GM23248 (cell line): ENCODE results near the gene TRIP12. TPM values are rescaled to one million over a fixed set of nuclear protein-coding genes. Genes with fewer than 3 reads are reported as not detected.
"Not testable (repeated sequence)": the region's sequence is repeated elsewhere in the genome, so short reads cannot be mapped to it uniquely, and the experiment has no call there.

Experiments
- DNase-seq: peaks from one replicate; pipeline ENCODE4 v3.0.0-alpha.2; 2015
- H2AFZ ChIP-seq: fragments of 200-600 bp; sonication (generic); 2 replicates; pipeline ENCODE4 v1.6.1; 2016; ENCODE audit warnings: antibody characterized with exemption
- H3F3A ChIP-seq: fragments of 200-600 bp; sonication (generic); 2 replicates; pipeline ENCODE4 v1.6.1; 2016; ENCODE audit warnings: mild to moderate bottlenecking, antibody characterized with exemption, mixed run types; ENCODE audit not compliant: insufficient read depth
- H3K27ac ChIP-seq: fragments of 200-600 bp; sonication (generic); 2 replicates; pipeline ENCODE4 v1.5.1; 2016; ENCODE audit warnings: mild to moderate bottlenecking
- H3K27me3 ChIP-seq: fragments of 200-600 bp; sonication (generic); replicated peaks from 2 replicates; pipeline ENCODE4 v1.6.1; 2016; ENCODE audit warnings: mild to moderate bottlenecking; ENCODE audit not compliant: insufficient read depth
- H3K36me3 ChIP-seq: fragments of 200-600 bp; sonication (generic); 2 replicates; pipeline ENCODE4 v1.6.1; 2016; ENCODE audit warnings: low read depth, mild to moderate bottlenecking
- H3K4me1 ChIP-seq: fragments of 200-600 bp; sonication (generic); 2 replicates; pipeline ENCODE4 v1.6.1; 2016; ENCODE audit warnings: mild to moderate bottlenecking; ENCODE audit not compliant: insufficient read depth
- H3K4me2 ChIP-seq: fragments of 200-600 bp; sonication (generic); one replicate; pipeline ENCODE4 v1.6.1; 2016; ENCODE audit warnings: mild to moderate bottlenecking; ENCODE audit not compliant: unreplicated experiment
- H3K4me3 ChIP-seq: fragments of 200-600 bp; sonication (generic); 2 replicates; pipeline ENCODE4 v1.5.1; 2016; ENCODE audit warnings: mild to moderate bottlenecking
- H3K79me2 ChIP-seq: fragments of 200-600 bp; sonication (generic); 2 replicates; pipeline ENCODE4 v1.6.1; 2016; ENCODE audit warnings: mild to moderate bottlenecking; ENCODE audit not compliant: insufficient read depth
- H3K9ac ChIP-seq: fragments of 200-600 bp; sonication (generic); 2 replicates; pipeline ENCODE4 v1.6.1; 2016; ENCODE audit warnings: mild to moderate bottlenecking
- H3K9me2 ChIP-seq: fragments of 200-600 bp; sonication (generic); 2 replicates; pipeline ENCODE4 v1.6.1; 2016; ENCODE audit warnings: mixed run types, mild to moderate bottlenecking, moderate library complexity; ENCODE audit not compliant: insufficient read depth
- H3K9me3 ChIP-seq: fragments of 200-600 bp; sonication (generic); one replicate; pipeline ENCODE4 v1.6.1; 2017; ENCODE audit warnings: low read depth
- H4K20me1 ChIP-seq: fragments of 200-600 bp; sonication (generic); 2 replicates; pipeline ENCODE4 v1.6.0; 2016; ENCODE audit not compliant: insufficient read depth
- EZH2 ChIP-seq: fragments of 200-600 bp; sonication (generic); IDR thresholded peaks from 2 replicates; pipeline ENCODE4 v1.6.1; 2018; ENCODE audit warnings: antibody characterized with exemption, mild to moderate bottlenecking; ENCODE audit not compliant: insufficient read depth, poor library complexity, severe bottlenecking
- EZH2phosphoT487 ChIP-seq: fragments of 200-600 bp; sonication (generic); IDR thresholded peaks from 2 replicates; pipeline ENCODE4 v1.6.1; 2018; ENCODE audit warnings: antibody characterized with exemption, moderate library complexity, mild to moderate bottlenecking, low read depth; ENCODE audit not compliant: insufficient read depth
- WGBS, 2 experiments: methylation state at CpG; one replicate each; pipeline ENCODE4 v1.1.6; 2015 to 2017; ENCODE audit warnings: low lambda C conversion rate in 2 of 2, low coverage in 1 of 2; ENCODE audit errors: missing lambda C conversion rate in 2 of 2; 5-methylcytosine and 5-hydroxymethylcytosine counted together
- in situ Hi-C: fragments of 300-500 bp; cut with MboI; formaldehyde crosslinking; loops from 2 replicates; pipeline ENCODE4 v1.15.0; 2020
- polyA plus RNA-seq: library from polyadenylated mRNA; unstranded; fragments of >200 nt; fragmentation: Nextera tagmentation; extraction: Ambion mirVana; gene quantifications from 2 replicates; pipeline ENCODE4 v1.2.1, GENCODE V29; 2016
- total RNA-seq: library from RNA; depleted of rRNA; stranded (reverse); fragments of >200 nt; shearing (Covaris generic); gene quantifications from 2 replicates; pipeline ENCODE4 v1.2.3, GENCODE V29; 2014

Gene TRIP12
- total and polyA plus RNA-seq, 2 experiments from 2014 or later = 52.2 to 124 TPM

DNA sequence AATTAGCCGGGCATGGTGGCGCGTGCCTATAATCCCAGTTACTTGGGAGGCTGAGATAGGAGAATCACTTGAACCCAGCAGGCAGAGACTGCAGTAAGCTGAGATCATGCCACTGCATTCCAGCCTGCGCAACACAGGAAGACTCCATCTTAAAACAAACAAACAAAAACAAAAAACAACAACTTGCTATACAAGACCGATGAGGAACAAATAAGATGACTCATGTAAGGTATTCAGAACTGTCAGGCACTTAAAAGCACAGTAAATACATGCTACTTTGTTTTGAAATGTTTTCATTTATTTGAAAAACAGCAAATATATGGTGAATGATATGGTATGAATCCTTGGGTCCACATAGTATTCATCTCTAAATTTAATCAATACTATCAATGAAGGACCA is 66.7 kb downstream of the TRIP12 start:
- H3K9ac ChIP-seq = no peak overlapping the region
- no peak for DNase-seq
- no peaks in the 10 kb centered on the region for H3K4me1 ChIP-seq
- no peaks in the 10 kb centered on the region for H3K9me3 ChIP-seq
- H3K9me2 ChIP-seq = no peaks in the 10 kb centered on the region
- no peaks in the 10 kb centered on the region for H4K20me1 ChIP-seq
- no peak overlapping the region for H3K4me2 ChIP-seq
- TF ChIP-seq EZH2phosphoT487 = no peak
- TF ChIP-seq EZH2 = no peak
- peaks cover 6% of the 10 kb centered on the region; the same call in 1 of the 2 replicates for H3F3A ChIP-seq
- H3K4me3 ChIP-seq = no peak overlapping the region
- H3K79me2 ChIP-seq = peaks cover 99% of the 10 kb centered on the region
- no peak overlapping the region for H2AFZ ChIP-seq
- H3K27me3 ChIP-seq = no peaks in the 10 kb centered on the region
- WGBS, 2 experiments = 96 to 97% methylated on average over 5 of the region's 5 CpGs
- peaks cover 35% of the 10 kb centered on the region for H3K36me3 ChIP-seq
- in situ Hi-C loops = no loop called here
- H3K27ac ChIP-seq = no peak overlapping the region

DNA sequence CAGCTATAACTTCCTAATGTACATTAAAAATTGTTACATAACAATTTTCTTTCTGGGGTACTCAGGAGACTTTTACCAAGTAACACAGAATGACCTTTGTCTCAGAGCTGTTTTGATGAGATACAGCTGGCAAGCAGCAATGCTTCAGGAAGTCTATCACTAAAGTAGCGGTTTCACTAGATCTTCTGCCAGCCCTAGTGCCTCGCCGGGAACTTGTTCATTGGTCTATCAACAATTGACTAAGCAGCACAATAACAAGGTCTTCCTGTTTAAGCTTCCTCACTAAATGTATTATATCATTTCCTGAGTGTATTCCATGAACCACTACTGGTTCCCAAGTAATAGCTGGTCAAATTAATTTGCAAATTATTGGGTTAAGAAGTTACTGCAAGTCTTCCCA is 69.2 kb downstream of the TRIP12 start:
- TF ChIP-seq EZH2phosphoT487 (no peak), EZH2 (no peak)
- Histone ChIP-seq H3K9ac (no peak overlapping the region), H3K27me3 (no peaks in the 10 kb centered on the region), H3K4me3 (no peak overlapping the region), H2AFZ (no peak overlapping the region), H3K27ac (no peak overlapping the region), H3K79me2 (peaks cover 99% of the 10 kb centered on the region), H4K20me1 (no peaks in the 10 kb centered on the region), H3K4me2 (no peak overlapping the region), H3K9me3 (no peaks in the 10 kb centered on the region), H3K36me3 (peaks cover 19% of the 10 kb centered on the region; the same call in 1 of the 2 replicates), H3K4me1 (no peaks in the 10 kb centered on the region), H3K9me2 (no peaks in the 10 kb centered on the region), H3F3A (peaks cover 6% of the 10 kb centered on the region; the same call in 1 of the 2 replicates)
- WGBS, 2 experiments = 78 to 86% methylated on average over 3 of the region's 3 CpGs
- peak; percentile 20 for DNase-seq
- in situ Hi-C loops = no loop called here

DNA sequence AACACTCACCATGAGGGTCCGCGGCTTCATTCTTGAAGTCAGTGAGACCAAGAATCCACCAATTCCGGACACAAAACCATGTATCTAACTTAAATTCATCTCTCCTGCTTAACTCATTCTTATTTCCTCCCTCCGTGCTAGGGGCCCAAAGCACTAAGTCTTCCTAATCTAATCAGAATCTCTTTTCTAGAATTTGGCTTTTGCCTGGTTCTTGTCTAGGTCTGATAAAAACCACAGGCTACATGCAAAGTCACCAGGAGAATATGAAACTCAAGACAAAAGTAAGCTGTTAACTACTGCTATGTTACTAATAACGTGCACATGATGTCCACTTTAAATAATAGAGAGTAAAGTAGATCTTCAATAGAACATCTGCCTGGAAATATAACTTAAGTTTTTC is 69.9 kb downstream of the TRIP12 start:
- DNase-seq = no peak
- Histone ChIP-seq H3K9me2 (no peaks in the 10 kb centered on the region), H3K27me3 (no peaks in the 10 kb centered on the region), H4K20me1 (no peaks in the 10 kb centered on the region), H3K36me3 (peaks cover 17% of the 10 kb centered on the region; the same call in 1 of the 2 replicates), H3K4me3 (no peak overlapping the region), H3K27ac (no peak overlapping the region), H3K4me1 (no peaks in the 10 kb centered on the region), H3K79me2 (peaks cover 99% of the 10 kb centered on the region), H3F3A (peaks cover 6% of the 10 kb centered on the region; the same call in 1 of the 2 replicates), H3K4me2 (no peak overlapping the region), H3K9ac (no peak overlapping the region), H2AFZ (no peak overlapping the region), H3K9me3 (no peaks in the 10 kb centered on the region)
- 98 to 99% methylated on average over 5 of the region's 5 CpGs for WGBS, 2 experiments
- in situ Hi-C loops = no loop called here
- TF ChIP-seq EZH2phosphoT487 = no peak
- no peak for TF ChIP-seq EZH2

DNA sequence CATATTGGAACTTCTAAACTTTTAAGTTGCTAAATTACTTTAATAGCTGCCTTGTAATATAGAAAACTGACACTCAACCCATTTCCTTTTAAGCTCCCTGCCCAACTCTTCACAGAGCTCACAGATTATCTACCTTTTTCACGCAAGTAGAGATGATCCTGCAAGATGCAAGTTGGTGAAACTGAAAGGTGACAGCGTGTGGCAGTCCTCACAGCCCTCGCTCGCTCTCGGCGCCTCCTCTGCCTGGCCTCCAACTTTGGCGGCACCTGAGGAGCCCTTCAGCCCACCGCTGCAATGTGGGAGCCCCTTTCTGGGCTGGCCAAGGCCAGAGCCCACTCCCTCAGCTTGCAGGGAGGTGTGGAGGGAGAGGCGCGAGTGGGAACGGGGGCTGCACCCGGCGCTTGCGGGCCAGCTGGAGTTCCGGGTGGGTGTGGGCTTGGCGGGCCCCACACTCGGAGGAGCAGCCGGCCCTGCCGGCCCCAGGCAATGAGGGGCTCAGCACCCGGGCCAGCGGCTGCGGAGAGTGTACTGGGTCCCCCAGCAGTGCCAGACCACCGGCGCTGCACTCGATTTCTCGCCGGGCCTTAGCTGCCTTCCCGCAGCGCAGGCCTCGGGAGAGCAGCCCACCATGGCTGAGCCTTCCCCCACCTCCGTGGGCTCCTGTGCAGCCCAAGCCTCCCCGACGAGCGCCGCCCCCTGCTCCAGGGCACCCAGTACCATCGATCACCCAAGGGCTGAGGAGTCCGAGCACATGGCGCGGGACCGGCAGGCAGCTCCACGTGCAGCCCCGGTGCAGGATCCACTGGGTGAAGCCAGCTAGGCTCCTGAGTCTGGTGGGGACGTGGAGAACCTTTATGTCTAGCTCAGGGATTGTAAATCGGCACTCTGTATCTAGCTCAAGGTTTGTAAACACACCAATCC is 71.2 kb downstream of the TRIP12 start:
- H2AFZ ChIP-seq, H3K4me2 ChIP-seq, H4K20me1 ChIP-seq, H3F3A ChIP-seq, H3K4me1 ChIP-seq, H3K36me3 ChIP-seq, H3K9ac ChIP-seq, H3K27ac ChIP-seq, DNase-seq, H3K9me2 ChIP-seq, H3K4me3 ChIP-seq, in situ Hi-C loops, H3K27me3 ChIP-seq, H3K9me3 ChIP-seq: not testable (repeated sequence)
- WGBS, 2 experiments = 96 to 98% methylated on average over 23 to 41 of the region's 44 CpGs
- peaks cover 99% of the 10 kb centered on the region for H3K79me2 ChIP-seq
